ENCODE data around the gene NECAP2. TPM values are rescaled to one million over a fixed set of nuclear protein-coding genes. Genes with fewer than 3 reads are reported as not detected.
A peak's percentile ranks its signal among the peaks of the same experiment; 100 is the strongest.
"Not testable (repeated sequence)": the region's sequence is repeated elsewhere in the genome, so short reads cannot be mapped to it uniquely, and the experiment has no call there.

Gene NECAP2
- total and polyA plus RNA-seq, 8 donors, result 25.5 to 78.1 (median 39.9) TPM

GRCh38 chr1:16498047-16498446 lies 57.5 kb downstream of the NECAP2 start:
- peak overlapping the region; percentile 80 to 93 (median 90) for H3K4me3 ChIP-seq
- H3K9me3 ChIP-seq; intact Hi-C loops (cut with DNase I; ENCODE audit: low total_unique reads); DNase-seq; H3K36me3 ChIP-seq; H3K27me3 ChIP-seq: not testable (repeated sequence)
- peaks cover 7 to 29% (median 24%) of the 10 kb centered on the region in 4 donors for H3K4me1 ChIP-seq
- peak overlapping the region in 4 of 5 donors; percentile 74 to 90 (median 82) for H3K27ac ChIP-seq
- WGBS, 5 donors, result 35 to 37% (median 36%) methylated on average over 10 of the region's 10 CpGs

GRCh38 chr1:16498573-16499413 lies 58.3 kb downstream of the NECAP2 start:
- H3K27me3 ChIP-seq, result no peaks in the 10 kb centered on the region
- peak overlapping the region; percentile 80 to 93 (median 90) for H3K4me3 ChIP-seq
- peak overlapping the region; percentile 62 to 90 (median 79) for H3K27ac ChIP-seq
- H3K4me1 ChIP-seq, result peaks cover 7 to 29% (median 24%) of the 10 kb centered on the region in 4 donors
- H3K9me3 ChIP-seq, result no peaks in the 10 kb centered on the region
- peak; percentile 93 to 97 for DNase-seq
- H3K36me3 ChIP-seq, result no peaks in the 10 kb centered on the region
- TF ChIP-seq POLR2A (IDR thresholded peaks at IDR 0.05), result no peak
- TF ChIP-seq EP300 (IDR thresholded peaks at IDR 0.05), result no peak
- TF ChIP-seq POLR2AphosphoS5 (IDR thresholded peaks at IDR 0.05), result peak; percentile 46 to 81 (median 60)
- TF ChIP-seq CTCF (IDR thresholded peaks at IDR 0.05), result peak in 2 of 7 experiments; percentile 8 to 24
- 0 to 2% (median 1%) methylated on average over 7 to 108 of the region's 108 CpGs for WGBS, 5 donors
- intact Hi-C loops (cut with DNase I; ENCODE audit: low total_unique reads), result no loop called here

GRCh38 chr1:16500466-16500865 lies 59.9 kb downstream of the NECAP2 start:
- Histone ChIP-seq H3K4me1 (peaks cover 7 to 29% (median 24%) of the 10 kb centered on the region in 4 donors), H3K4me3 (peak overlapping the region in 1 of 4 donors; percentile 89)
- DNase-seq; H3K27ac ChIP-seq; intact Hi-C loops (cut with DNase I; ENCODE audit: low total_unique reads); H3K36me3 ChIP-seq; H3K27me3 ChIP-seq; H3K9me3 ChIP-seq: not testable (repeated sequence)
- WGBS, 5 donors, result 79 to 93% (median 89%) methylated on average over 10 to 11 of the region's 11 CpGs

GRCh38 chr1:16500975-16501374 lies 60.5 kb downstream of the NECAP2 start:
- intact Hi-C loops (cut with DNase I; ENCODE audit: low total_unique reads); DNase-seq; H3K36me3 ChIP-seq; H3K4me3 ChIP-seq; H3K27ac ChIP-seq; H3K9me3 ChIP-seq; H3K27me3 ChIP-seq: not testable (repeated sequence)
- peaks cover 7 to 29% (median 24%) of the 10 kb centered on the region in 4 donors for H3K4me1 ChIP-seq
- WGBS, 5 donors, result 74 to 87% (median 81%) methylated on average over 4 to 5 of the region's 5 CpGs

GRCh38 chr1:16501446-16501845 lies 60.9 kb downstream of the NECAP2 start:
- H3K4me1 ChIP-seq, result peaks cover 7 to 29% (median 23%) of the 10 kb centered on the region in 4 donors
- H3K9me3 ChIP-seq; H3K27me3 ChIP-seq; intact Hi-C loops (cut with DNase I; ENCODE audit: low total_unique reads); DNase-seq; H3K4me3 ChIP-seq; H3K36me3 ChIP-seq; H3K27ac ChIP-seq: not testable (repeated sequence)
- 71 to 84% (median 76%) methylated on average over 6 to 8 of the region's 8 CpGs for WGBS, 5 donors

GRCh38 chr1:16503494-16503893 lies 63.0 kb downstream of the NECAP2 start:
- H3K27ac ChIP-seq, result no peak overlapping the region
- H3K4me1 ChIP-seq, result peaks cover 0 to 16% (median 13%) of the 10 kb centered on the region in 4 donors
- no peak for TF ChIP-seq EP300 (IDR thresholded peaks at IDR 0.05)
- H3K36me3 ChIP-seq, result no peaks in the 10 kb centered on the region
- H3K9me3 ChIP-seq, result peaks cover 0 to 7% (median 3%) of the 10 kb centered on the region in 4 donors
- no peak for DNase-seq
- no peak overlapping the region for H3K4me3 ChIP-seq
- no peaks in the 10 kb centered on the region for H3K27me3 ChIP-seq
- intact Hi-C loops (cut with DNase I; ENCODE audit: low total_unique reads), result no loop called here
- WGBS, 5 donors, result 80 to 89% (median 83%) methylated on average over 2 of the region's 2 CpGs

- H3K27ac ChIP-seq; H3K36me3 ChIP-seq; H3K4me3 ChIP-seq; intact Hi-C loops (cut with DNase I; ENCODE audit: low total_unique reads); H3K4me1 ChIP-seq; H3K27me3 ChIP-seq; DNase-seq; H3K9me3 ChIP-seq: not testable (repeated sequence)
- WGBS, 5 donors, result 88 to 94% (median 93%) methylated on average over 2 of the region's 2 CpGs
These were observed 65.3 kb downstream of the NECAP2 start for GRCh38 chr1:16505870-16506269.

GRCh38 chr1:16506364-16507136 lies 66.0 kb downstream of the NECAP2 start:
- H3K4me1 ChIP-seq; intact Hi-C loops (cut with DNase I; ENCODE audit: low total_unique reads); H3K36me3 ChIP-seq; H3K4me3 ChIP-seq; H3K9me3 ChIP-seq; H3K27me3 ChIP-seq; DNase-seq; H3K27ac ChIP-seq: not testable (repeated sequence)
- WGBS, 5 donors, result 71 to 81% (median 72%) methylated on average over 15 of the region's 15 CpGs

GRCh38 chr1:16508861-16509445 lies 68.4 kb downstream of the NECAP2 start:
- intact Hi-C loops (cut with DNase I; ENCODE audit: low total_unique reads); H3K9me3 ChIP-seq; H3K4me1 ChIP-seq; H3K4me3 ChIP-seq; H3K27ac ChIP-seq; H3K36me3 ChIP-seq; H3K27me3 ChIP-seq: not testable (repeated sequence)
- peak in 1 of 2 donors; percentile 47 for DNase-seq
- WGBS, 5 donors, result 74 to 83% (median 80%) methylated on average over 8 of the region's 8 CpGs

Data from stomach (tissue), 9 donors.